HL-60 (cell line): Measurements from ENCODE around the gene ASB18.

Source experiments
- DNase-seq, 2 experiments: peaks; one replicate each; pipeline ENCODE4 v3.0.0-alpha.2; 2010 to 2020; ENCODE audit warnings: low read depth in 1 of 2, low spot score in 1 of 2
- H3K27ac ChIP-seq: fragments of 250-450 bp; sonication (Bioruptor Pico); replicated peaks from 2 replicates; pipeline ENCODE4 v1.5.1; 2020; ENCODE audit warnings: mild to moderate bottlenecking, moderate library complexity
- H3K27me3 ChIP-seq: fragments of 250-450 bp; sonication (Bioruptor Pico); 2 replicates; pipeline ENCODE4 v1.5.1; 2021; ENCODE audit warnings: mild to moderate bottlenecking, moderate library complexity; ENCODE audit not compliant: insufficient read depth, poor library complexity, severe bottlenecking
- H3K4me3 ChIP-seq: replicated peaks from 2 replicates; pipeline ENCODE4 v1.5.1; 2011; ENCODE audit warnings: mild to moderate bottlenecking, control low read depth, low read length; ENCODE audit not compliant: insufficient read depth
- CTCF ChIP-seq: IDR thresholded peaks from one replicate; pipeline ENCODE4 v1.5.1; 2011; ENCODE audit warnings: low read length, control low read depth, inconsistent platforms; ENCODE audit not compliant: insufficient read depth
- GABPA ChIP-seq: IDR thresholded peaks from 2 replicates; pipeline ENCODE4 v1.6.1; 2012; ENCODE audit warnings: low read depth
- POLR2AphosphoS5 ChIP-seq: IDR thresholded peaks from 2 replicates; pipeline ENCODE4 v1.6.1; 2012; ENCODE audit warnings: low read depth
- REST ChIP-seq: IDR thresholded peaks from 2 replicates; pipeline ENCODE4 v1.6.1; 2012; ENCODE audit warnings: low read depth; ENCODE audit not compliant: insufficient replicate concordance
- SPI1 ChIP-seq: IDR thresholded peaks from 2 replicates; pipeline ENCODE4 v1.6.1; 2012; ENCODE audit warnings: low read depth, mild to moderate bottlenecking, borderline replicate concordance

ASB18 gene

GRCh38 chr2:236167297-236168109 is 96.7 kb downstream of the ASB18 start:
- TF ChIP-seq POLR2AphosphoS5 (no peak), GABPA (no peak), REST (no peak), SPI1 (no peak), CTCF (no peak)
- Histone ChIP-seq H3K27ac (no peak overlapping the region), H3K4me3 (no peak overlapping the region), H3K27me3 (peaks cover 70% of the 10 kb centered on the region)
- no peak for DNase-seq

DNA sequence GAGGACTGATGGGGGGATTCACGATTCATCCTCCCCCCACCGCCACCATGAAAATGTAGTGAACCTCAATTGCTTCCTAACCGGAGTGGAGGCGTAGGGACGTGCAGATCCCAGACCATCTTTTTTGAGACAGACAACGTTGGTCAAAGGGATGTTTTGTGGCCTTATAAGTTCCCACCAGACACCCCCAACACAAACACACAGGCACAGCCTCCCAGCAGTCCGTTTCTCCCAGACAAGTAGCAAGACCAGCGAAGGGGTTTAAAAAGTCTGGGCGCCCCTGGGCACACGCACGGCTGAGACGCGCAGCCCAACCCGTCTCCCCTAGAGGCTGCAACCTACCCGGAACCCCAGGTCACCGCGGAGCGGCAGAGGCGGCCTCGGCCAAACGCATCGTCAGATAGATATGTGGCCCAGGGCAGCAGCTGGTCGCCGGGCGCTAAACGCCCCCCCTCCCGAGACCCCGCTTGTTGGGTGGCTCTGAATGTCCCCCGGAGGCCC is 97.4 kb downstream of the ASB18 start:
- TF ChIP-seq GABPA = no peak
- TF ChIP-seq CTCF = no peak
- no peak for TF ChIP-seq SPI1
- TF ChIP-seq REST = no peak
- TF ChIP-seq POLR2AphosphoS5 = no peak
- Histone ChIP-seq H3K4me3 (no peak overlapping the region), H3K27me3 (peaks cover 64% of the 10 kb centered on the region), H3K27ac (no peak overlapping the region)
- DNase-seq = no peak

GRCh38 chr2:236165842-236166795 is 98.1 kb downstream of the ASB18 start:
- DNase-seq = no peak
- peaks cover 58% of the 10 kb centered on the region for H3K27me3 ChIP-seq
- no peak for TF ChIP-seq SPI1
- TF ChIP-seq GABPA = no peak
- TF ChIP-seq POLR2AphosphoS5 = no peak
- TF ChIP-seq CTCF = no peak
- no peak for TF ChIP-seq REST
- H3K4me3 ChIP-seq = no peak overlapping the region
- H3K27ac ChIP-seq = no peak overlapping the region
